ENCODE measurements around the gene ZNF277. TPM values are rescaled to one million over a fixed set of nuclear protein-coding genes. Genes with fewer than 3 reads are reported as not detected.

Gene ZNF277
- total RNA-seq, 1 experiment from 2014 or later: 23.3 TPM

DNA sequence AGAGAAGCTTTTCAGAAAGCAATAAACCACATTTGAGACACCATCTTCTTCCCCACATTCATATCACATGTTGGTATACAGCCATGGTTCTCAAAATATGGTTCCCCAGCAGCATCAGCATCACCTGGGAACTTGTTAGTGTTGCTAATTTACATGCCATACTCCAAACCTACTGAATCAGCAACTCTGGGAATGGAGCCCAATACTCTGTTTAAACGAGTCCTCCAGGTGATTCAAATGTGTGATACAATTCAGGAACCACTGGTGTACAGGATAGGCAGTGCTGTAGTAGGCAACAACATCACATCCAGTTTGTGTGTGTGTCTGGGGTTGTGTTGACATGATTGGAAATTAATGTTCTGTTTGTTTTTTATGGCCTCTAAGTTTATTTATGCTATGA, 47.7 kb downstream of the ZNF277 start:
- peaks cover 7% of the 10 kb centered on the region; the same call in 1 of the 2 replicates for H3K79me2 ChIP-seq (ENCODE audit: low read depth)
- no peak for DNase-seq
- intact Hi-C loops (cut with micrococcal nuclease; ENCODE audit: unreplicated experiment): no loop called here
- no peak for TF ChIP-seq EZH2 (IDR thresholded peaks at IDR 0.05; ENCODE audit: low read depth)
- TF ChIP-seq, protein P1, sequence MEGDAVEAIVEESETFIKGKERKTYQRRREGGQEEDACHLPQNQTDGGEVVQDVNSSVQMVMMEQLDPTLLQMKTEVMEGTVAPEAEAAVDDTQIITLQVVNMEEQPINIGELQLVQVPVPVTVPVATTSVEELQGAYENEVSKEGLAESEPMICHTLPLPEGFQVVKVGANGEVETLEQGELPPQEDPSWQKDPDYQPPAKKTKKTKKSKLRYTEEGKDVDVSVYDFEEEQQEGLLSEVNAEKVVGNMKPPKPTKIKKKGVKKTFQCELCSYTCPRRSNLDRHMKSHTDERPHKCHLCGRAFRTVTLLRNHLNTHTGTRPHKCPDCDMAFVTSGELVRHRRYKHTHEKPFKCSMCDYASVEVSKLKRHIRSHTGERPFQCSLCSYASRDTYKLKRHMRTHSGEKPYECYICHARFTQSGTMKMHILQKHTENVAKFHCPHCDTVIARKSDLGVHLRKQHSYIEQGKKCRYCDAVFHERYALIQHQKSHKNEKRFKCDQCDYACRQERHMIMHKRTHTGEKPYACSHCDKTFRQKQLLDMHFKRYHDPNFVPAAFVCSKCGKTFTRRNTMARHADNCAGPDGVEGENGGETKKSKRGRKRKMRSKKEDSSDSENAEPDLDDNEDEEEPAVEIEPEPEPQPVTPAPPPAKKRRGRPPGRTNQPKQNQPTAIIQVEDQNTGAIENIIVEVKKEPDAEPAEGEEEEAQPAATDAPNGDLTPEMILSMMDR (conservative IDR thresholded peaks at IDR 0.05): no peak
- no TSS peak for BruUV-seq (replicated peaks)
- H3F3A ChIP-seq (ENCODE audit: insufficient read depth, low read depth): no peaks in the 10 kb centered on the region
- no peak overlapping the region for H2AFZ ChIP-seq
- H3K4me3 ChIP-seq: no peak overlapping the region
- no peaks in the 10 kb centered on the region for H3K9me3 ChIP-seq (ENCODE audit: insufficient read depth, low read depth)
- H3K9me2 ChIP-seq (ENCODE audit: insufficient read depth): no peaks in the 10 kb centered on the region
- POLR2A ChIA-PET (ENCODE audit: unreplicated experiment): interaction anchor here (0.6 kb wide), 1 partner anchor 143 kb away, joined by 6 read pairs; no protein-coding TSS in a partner anchor
- no peak overlapping the region for H3K27ac ChIP-seq
- H3K27me3 ChIP-seq (ENCODE audit: insufficient read depth, low read depth): no peaks in the 10 kb centered on the region
- no peaks in the 10 kb centered on the region for H3K36me3 ChIP-seq (ENCODE audit: low read depth)
- CTCF ChIA-PET: no interaction called here
- H3K4me1 ChIP-seq (replicated peaks; ENCODE audit: insufficient read depth): 0 out of 2 replicates have a peak, but pooled peaks cover 4% of the 10 kb centered on the region
- H4K20me1 ChIP-seq (ENCODE audit: insufficient read depth): no peaks in the 10 kb centered on the region
- H3K4me2 ChIP-seq: no peak overlapping the region

DNA sequence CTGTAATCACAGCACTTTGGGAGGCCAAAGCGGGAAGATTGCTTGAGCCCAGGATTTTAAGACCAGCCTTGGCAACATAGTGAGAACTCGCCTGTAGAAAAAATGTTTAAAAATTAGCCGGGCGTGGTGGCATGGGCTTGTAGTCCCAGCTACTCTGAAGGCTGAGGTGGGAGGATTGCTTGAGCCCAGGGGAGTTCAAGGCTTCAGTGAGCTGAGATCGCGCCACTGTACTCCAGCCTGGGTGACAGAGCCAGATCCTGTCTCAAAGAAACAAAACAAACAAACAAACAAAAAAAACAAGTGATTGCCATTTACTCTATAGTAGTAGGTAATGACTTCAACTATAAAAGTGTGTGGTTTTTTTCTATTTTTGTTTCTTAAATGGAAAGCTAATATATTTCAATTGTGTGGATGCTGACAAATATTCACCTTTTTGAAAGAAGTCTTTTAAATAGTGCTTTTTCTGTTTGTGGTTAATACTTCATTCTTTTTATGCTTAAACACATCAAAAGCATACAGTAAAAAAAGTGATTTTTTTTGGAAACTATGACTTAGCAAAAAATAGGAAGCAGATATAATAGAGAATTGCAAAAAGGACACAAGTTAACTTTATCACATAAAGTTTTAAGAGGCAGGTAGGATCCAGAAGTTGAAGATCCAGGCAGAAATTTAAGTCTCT, 48.4 kb downstream of the ZNF277 start:
- Histone ChIP-seq H3F3A (ENCODE audit: insufficient read depth, low read depth) (no peaks in the 10 kb centered on the region), H2AFZ (no peak overlapping the region), H3K4me2 (no peak overlapping the region), H3K9me3 (ENCODE audit: insufficient read depth, low read depth) (no peaks in the 10 kb centered on the region), H3K27ac (no peak overlapping the region), H3K4me3 (no peak overlapping the region), H3K79me2 (ENCODE audit: low read depth) (peaks cover 7% of the 10 kb centered on the region; the same call in 1 of the 2 replicates), H3K4me1 (replicated peaks; ENCODE audit: insufficient read depth) (0 out of 2 replicates have a peak, but pooled peaks cover 4% of the 10 kb centered on the region), H3K9me2 (ENCODE audit: insufficient read depth) (no peaks in the 10 kb centered on the region), H3K36me3 (ENCODE audit: low read depth) (no peaks in the 10 kb centered on the region), H4K20me1 (ENCODE audit: insufficient read depth) (no peaks in the 10 kb centered on the region), H3K27me3 (ENCODE audit: insufficient read depth, low read depth) (no peaks in the 10 kb centered on the region)
- no peak for DNase-seq
- ChIA-PET CTCF (no interaction called here), POLR2A (ENCODE audit: unreplicated experiment) (interaction anchor here (0.6 kb wide), 1 partner anchor 457 kb away, joined by 3 read pairs; no protein-coding TSS in a partner anchor)
- intact Hi-C loops (cut with micrococcal nuclease; ENCODE audit: unreplicated experiment): no loop called here
- TF ChIP-seq EZH2 (IDR thresholded peaks at IDR 0.05; ENCODE audit: low read depth): no peak
- TF ChIP-seq, protein P1 (conservative IDR thresholded peaks at IDR 0.05): no peak
- no TSS peak for BruUV-seq (replicated peaks)

DNA sequence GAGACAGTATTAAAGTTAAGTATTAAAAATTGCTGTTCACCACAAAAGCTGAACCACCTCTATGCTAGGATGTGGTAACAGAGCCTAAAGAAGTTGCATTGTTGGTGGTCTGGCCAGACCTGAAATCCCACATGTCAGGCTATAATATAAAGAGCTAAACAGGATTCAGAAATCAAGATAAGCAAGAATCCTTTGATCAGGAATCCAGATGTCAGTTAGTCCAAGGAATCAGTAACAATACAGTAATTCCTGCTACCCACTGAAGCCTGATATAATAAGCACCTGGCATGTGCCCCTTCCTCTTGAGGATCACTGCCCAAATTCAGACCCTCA, 48.9 kb downstream of the ZNF277 start:
- Histone ChIP-seq H3K27ac (no peak overlapping the region), H4K20me1 (ENCODE audit: insufficient read depth) (no peaks in the 10 kb centered on the region), H3K4me3 (no peak overlapping the region), H3K9me2 (ENCODE audit: insufficient read depth) (no peaks in the 10 kb centered on the region), H3K4me2 (no peak overlapping the region), H3K79me2 (ENCODE audit: low read depth) (peaks cover 7% of the 10 kb centered on the region; the same call in 1 of the 2 replicates), H3K4me1 (replicated peaks; ENCODE audit: insufficient read depth) (0 out of 2 replicates have a peak, but pooled peaks cover 4% of the 10 kb centered on the region), H3K36me3 (ENCODE audit: low read depth) (no peaks in the 10 kb centered on the region), H2AFZ (no peak overlapping the region), H3F3A (ENCODE audit: insufficient read depth, low read depth) (no peaks in the 10 kb centered on the region), H3K9me3 (ENCODE audit: insufficient read depth, low read depth) (no peaks in the 10 kb centered on the region), H3K27me3 (ENCODE audit: insufficient read depth, low read depth) (no peaks in the 10 kb centered on the region)
- POLR2A ChIA-PET (ENCODE audit: unreplicated experiment): interaction anchor here (0.6 kb wide), 1 partner anchor 456 kb away, joined by 3 read pairs; no protein-coding TSS in a partner anchor
- no TSS peak for BruUV-seq (replicated peaks)
- intact Hi-C loops (cut with micrococcal nuclease; ENCODE audit: unreplicated experiment): no loop called here
- no peak for DNase-seq
- no peak for TF ChIP-seq EZH2 (IDR thresholded peaks at IDR 0.05; ENCODE audit: low read depth)
- TF ChIP-seq, protein P1 (conservative IDR thresholded peaks at IDR 0.05): no peak
- CTCF ChIA-PET: no interaction called here
